NT2/D1 (cell line): ENCODE data around the gene RFXAP.

Experiments
- SUZ12 ChIP-seq: IDR thresholded peaks from 2 replicates; pipeline ENCODE4 v1.6.1; 2011; ENCODE audit not compliant: insufficient read length, insufficient read depth; ENCODE audit errors: extremely low read depth
- YY1 ChIP-seq: IDR thresholded peaks from 2 replicates; pipeline ENCODE4 v1.6.1; 2011; ENCODE audit not compliant: insufficient read length, insufficient read depth

DNA sequence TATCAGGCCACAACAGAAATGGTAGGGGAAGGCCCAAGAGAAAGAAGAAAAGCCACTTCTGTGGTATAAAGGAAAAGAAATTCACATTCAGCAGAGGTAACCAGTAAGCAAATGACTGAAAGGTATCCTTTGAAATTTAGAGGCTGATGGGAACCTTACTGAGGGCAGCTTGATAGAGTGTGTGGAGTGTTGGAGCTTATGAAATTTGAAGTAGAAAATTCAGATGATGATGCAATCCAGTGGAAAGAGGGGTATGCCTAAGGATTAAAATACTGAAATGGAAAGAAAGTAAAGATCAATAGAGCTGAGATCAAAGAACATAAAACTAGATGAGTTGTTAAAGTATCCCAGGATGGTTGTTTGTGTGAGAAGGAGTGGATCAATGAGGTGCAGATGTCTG lies 42.8 kb upstream of the RFXAP start:
- TF ChIP-seq SUZ12 (no peak), YY1 (no peak)
